Mammary epithelial cell (primary cell): ENCODE results near the gene LMTK2.

ENCODE experiments used
- EZH2 ChIP-seq: IDR thresholded peaks from 2 replicates; pipeline ENCODE4 v1.6.1; 2012; ENCODE audit warnings: low read length, inconsistent platforms, borderline replicate concordance
- TF ChIP-seq, protein P1 (sequence below), 2 donors: IDR thresholded peaks in 1 of 2; conservative IDR thresholded peaks in 1 of 2; 2 replicates each; pipeline ENCODE4 v1.5.1; 2011 to 2012; ENCODE audit warnings: inconsistent platforms in 2 of 2, low read length in 2 of 2, mild to moderate bottlenecking in 2 of 2, control low read depth in 1 of 2, low read depth in 1 of 2; ENCODE audit not compliant: insufficient read depth in 1 of 2; ENCODE audit errors: extremely low read depth in 1 of 2

DNA sequence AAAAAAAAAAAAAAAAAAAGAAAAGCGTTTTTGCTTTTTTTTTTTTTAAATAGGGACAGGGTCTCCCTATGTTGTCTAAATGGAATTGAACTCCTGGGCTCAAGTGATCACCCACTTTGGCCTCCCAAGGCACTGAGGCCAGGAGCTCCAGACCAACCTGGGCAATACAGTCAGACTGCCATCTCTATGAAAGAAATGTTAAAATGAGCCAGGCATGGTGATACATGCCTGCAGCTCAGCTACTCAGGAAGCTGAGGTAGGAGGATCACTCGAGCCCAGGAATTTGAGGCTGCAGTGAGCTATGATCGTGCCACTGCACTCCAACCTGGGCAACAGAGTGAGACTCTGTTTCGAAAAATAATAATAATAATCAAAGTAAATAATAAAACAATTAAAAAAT, 16.5 kb upstream of the LMTK2 start:
- TF ChIP-seq, protein P1, sequence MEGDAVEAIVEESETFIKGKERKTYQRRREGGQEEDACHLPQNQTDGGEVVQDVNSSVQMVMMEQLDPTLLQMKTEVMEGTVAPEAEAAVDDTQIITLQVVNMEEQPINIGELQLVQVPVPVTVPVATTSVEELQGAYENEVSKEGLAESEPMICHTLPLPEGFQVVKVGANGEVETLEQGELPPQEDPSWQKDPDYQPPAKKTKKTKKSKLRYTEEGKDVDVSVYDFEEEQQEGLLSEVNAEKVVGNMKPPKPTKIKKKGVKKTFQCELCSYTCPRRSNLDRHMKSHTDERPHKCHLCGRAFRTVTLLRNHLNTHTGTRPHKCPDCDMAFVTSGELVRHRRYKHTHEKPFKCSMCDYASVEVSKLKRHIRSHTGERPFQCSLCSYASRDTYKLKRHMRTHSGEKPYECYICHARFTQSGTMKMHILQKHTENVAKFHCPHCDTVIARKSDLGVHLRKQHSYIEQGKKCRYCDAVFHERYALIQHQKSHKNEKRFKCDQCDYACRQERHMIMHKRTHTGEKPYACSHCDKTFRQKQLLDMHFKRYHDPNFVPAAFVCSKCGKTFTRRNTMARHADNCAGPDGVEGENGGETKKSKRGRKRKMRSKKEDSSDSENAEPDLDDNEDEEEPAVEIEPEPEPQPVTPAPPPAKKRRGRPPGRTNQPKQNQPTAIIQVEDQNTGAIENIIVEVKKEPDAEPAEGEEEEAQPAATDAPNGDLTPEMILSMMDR (conservative IDR thresholded peaks at IDR 0.05 in 1 of 2, IDR thresholded peaks at IDR 0.05 in 1 of 2; ENCODE audit: extremely low read depth in 1 of 2, insufficient read depth in 1 of 2, low read depth in 1 of 2, low read length in 2 of 2): no peak
- TF ChIP-seq EZH2: no peak
